Stimulated activated CD8-positive, alpha-beta memory T cell treated with anti-CD3 and anti-CD28 coated beads, Interleukin-4, amount 100 ng/mL, for 24 hours (primary cell): ENCODE results near the gene FGGY.

Source experiments
- DNase-seq: peaks from one replicate; pipeline ENCODE4 v3.0.0-alpha.2; 2020; ENCODE audit warnings: low read depth

Gene FGGY

DNA sequence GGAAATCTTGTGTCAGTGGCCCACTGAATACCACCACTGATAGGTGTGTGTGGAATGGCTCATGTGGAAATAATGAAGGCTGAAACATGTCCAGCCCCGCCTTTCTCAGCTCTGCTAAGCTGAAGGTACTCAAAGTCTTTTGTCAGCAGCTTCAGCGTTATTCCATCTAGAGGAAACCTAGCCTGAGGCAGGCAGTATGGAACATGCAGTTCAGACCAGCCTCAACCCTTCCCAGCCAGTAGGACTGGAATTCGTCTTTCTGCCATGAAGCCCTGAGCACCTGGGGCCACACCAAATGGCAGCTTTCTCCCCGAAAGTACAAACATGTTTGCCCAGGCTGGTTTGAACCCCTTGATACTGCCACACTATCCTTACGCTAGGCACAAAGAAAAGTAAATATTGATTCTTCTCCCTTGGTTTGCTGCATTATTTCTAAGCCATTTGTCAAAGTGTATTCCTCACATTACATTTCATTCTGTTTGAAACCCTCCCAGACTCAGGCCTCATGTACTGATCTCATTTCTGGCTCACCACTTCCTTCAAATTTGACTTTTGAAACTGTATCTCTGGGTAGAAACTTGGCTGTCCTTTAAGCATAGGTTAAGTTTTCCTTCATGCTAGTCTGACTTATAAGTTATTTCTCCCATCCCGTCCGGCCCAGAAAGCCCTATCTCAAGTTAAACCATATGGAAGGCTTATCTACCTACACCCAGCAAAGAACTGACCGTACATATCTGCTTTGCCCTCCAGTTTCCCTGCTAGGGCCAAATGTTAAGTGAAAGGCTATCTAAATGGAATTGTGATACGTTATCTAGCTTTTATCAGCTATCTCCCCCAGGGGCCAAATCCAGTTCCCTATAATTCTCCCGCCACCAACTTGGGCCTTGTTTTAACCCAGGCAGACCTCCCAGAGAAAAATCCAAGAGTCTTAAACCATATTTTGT lies 472.2 kb downstream of the FGGY start:
- DNase-seq: no peak

DNA sequence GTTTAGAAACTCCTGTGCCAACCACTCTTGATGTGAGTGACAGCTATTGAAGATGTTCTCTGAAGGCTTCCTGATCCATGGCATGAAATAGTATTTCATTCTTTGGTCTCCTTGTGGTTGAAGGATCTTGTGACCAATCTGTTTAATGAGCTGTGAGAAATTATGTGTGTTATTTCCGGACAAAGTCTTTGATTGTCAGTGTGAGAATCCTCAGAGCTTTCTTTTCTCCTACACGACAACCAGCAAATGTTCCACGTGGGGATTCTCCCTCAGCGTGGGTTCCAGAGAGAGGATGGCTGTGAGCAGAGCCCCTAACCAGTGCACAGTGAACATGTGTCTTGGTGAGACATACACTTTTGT lies 472.8 kb downstream of the FGGY start:
- DNase-seq: no peak

DNA sequence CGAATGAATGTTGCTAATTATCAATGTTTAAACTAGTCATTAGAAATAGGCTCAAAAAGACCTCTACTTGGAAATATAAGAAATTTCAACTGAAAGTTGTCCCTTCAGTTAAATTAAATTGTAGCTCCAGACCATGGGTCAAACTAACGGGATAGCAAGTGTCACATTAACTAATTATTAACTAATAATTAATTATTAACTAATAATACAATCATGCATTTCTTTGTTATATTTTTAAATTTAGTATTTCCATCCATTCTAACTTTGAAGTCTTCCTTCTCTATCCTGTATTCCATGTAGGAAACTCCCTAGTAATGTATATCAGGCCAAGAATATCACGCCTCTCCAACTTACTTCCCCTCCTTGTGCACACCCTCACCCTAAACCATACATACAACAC lies 474.5 kb downstream of the FGGY start:
- no peak for DNase-seq

DNA sequence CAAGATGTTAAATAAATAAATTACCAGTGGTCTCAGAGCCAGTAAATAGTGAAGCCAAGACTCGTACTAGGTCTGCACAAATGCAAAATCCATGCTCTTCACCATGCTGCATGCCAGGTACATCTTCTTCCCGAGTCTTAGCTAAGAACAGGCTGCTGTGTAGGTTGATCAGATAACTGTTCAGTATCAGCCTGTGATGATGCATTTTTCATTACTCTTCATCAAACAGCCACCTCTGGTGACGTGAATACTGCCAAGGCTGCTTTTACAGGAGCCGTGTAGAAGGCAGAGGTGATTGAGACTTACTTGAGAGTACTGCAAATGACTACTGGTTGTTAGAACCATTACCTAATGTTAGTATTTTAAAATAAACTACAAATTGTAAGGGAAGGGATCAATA lies 478.6 kb downstream of the FGGY start:
- DNase-seq: no peak

DNA sequence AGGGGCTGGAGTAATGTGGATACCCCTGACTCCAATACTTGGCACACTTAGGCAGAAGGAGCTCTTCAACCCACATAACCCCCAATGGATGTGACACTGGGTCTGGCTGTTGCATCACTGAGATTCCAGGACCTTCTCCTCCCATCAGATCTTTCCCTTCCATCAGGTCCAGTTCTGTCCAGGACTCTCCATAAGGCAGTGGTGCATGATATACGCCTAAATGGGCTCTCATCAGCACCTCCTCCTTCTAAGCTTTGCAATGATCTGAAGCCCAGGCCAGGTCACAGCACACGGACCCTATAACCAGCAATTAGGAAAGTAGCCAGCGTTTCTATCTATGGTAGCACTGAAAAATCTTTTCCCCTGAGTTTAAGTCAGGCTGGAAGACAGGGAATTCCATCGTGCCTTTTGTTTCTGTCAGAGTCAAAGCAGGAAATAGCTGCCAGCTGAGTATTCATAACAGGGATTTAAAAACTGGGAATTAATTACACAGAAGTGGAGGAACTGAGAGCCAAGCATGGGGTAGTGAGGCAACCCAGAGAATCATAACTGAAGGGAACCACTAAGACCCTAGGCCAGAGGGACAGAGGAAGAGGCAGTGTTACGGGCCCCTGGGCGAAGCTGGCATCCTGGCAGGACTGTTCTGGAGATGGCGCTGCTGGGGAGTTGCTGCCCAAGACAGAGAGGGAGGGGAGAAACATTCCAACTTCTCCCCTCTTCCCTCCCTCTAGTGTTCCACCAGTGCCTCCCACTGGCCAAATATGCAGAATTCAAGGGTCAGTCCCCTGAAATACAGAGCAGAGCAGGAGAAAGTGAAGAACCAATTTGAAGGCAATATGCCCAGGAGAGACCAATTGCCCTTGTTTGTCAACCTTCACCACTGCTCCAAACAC lies 480.3 kb downstream of the FGGY start:
- DNase-seq: no peak

DNA sequence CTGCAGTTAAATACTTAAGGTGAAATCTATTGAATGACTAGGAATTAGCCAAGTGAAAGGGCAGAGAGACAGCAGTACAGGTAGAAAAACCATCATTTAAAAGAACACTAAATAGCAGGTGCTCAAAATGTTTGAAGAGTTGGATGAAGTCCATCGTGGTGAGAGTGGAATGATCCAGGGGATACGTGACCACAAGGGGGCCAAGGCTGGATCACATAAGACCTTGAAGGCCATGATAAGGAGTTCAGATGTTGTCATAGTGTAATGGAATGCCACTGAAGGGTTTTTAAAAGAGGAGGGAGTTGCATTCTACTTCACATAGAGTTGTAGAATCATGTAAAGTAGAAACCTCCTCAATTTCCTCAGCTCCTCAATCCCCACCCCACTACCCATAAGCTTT lies 483.1 kb downstream of the FGGY start:
- DNase-seq: no peak

DNA sequence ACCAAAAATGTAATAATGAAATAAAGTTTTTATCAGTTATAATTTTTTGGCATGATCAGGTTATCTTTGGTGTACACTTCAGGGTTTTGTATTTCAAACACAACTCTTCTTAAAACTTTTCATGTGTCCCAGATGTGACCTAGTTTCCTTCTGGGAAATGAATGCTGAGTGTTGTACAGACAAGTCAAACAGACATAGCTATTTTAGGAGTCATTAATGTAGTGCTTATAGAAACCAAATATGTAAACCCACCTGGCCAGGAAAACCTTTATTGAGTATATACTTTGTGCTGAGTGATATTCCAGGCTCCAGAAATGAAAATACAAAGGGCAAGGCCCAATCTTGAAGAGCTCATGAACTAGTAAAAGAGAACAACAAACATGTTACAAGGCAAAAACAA lies 491.9 kb downstream of the FGGY start:
- no peak for DNase-seq

DNA sequence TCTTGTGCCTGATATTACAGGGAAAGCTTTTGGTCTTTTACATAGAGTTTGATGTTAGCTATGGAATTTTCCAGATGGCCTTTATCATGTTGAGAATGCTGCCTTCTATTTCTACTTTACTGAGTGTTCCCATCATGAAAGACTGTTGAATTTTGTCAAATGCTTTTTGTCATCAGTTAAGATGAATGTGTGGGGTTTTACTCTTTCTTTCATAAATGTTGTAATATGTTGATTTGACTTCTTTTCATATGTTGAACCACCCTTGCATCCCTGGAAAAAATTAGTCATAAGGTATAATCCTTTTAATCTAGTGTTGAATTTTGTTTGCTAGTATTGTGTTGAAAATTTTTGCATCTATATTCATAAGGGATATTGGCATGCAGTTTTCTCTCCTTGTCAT lies 501.7 kb downstream of the FGGY start:
- no peak for DNase-seq

DNA sequence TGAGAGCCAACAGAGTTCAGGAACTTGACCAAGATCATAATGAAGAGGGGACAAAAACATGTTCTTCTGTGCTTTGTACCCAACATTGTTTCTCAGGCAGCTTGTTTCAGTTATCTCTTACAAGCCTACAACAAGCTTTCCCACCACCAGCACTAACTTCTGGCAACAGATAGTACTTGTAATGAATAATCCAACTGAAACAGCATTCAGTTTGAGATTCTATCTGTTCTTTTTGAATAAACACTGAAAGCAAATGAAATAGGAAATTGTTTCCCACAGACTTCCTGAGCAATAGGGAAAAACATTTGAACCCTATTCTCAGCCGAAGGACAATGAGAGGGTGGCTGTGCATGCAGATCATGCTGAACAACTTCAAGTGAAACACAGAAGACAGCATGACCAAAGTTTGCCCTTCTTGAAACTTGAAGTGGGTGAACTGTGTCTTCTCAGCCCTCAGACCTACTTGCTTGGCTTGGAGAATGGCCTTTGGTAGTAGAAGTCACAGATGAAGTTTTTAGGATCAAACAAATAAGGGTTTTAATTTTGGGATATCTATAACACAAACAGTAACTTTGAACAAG lies 506.7 kb downstream of the FGGY start:
- no peak for DNase-seq

DNA sequence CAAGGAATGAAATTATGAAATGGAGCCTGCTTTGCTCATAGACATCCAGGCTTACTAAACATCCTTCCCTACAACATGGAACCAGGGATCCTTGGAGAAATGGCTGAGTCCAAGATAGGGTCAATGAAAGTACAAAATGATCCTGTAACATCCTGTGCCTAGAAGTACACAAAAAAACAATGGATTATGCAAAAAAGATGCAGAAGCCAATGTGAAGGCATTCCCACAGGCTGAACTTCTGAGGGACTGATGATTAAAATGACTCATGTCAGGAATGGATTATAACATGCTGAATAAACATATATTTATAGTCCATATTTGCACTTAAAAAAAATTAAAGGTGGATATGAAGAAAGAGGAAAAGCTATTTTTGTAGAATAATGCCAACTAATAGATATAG lies 507.4 kb downstream of the FGGY start:
- no peak for DNase-seq

DNA sequence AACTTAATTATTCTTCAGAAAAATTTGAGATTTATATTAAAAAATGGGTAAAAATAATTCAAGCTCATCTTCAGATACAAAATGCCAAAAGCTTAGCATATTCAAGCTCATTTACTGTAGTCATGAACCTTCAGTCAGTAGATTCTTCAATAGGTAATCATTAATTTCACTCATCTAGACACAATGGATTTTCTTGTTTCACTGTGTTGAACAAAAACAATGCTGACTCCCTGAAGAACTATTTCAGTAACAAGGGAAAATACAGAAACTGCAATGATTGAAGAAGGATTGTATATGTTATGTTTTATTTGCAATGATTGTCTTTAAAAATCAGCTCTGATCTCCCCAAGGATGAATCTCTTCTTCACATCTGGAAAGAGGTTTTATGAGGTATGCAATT lies 508.7 kb downstream of the FGGY start:
- no peak for DNase-seq
